Left renal cortex interstitium (tissue), 4 donors: ENCODE data around the gene DSC3. TPM values are rescaled to one million over a fixed set of nuclear protein-coding genes. Genes with fewer than 3 reads are reported as not detected.
"Not testable (repeated sequence)": the region's sequence is repeated elsewhere in the genome, so short reads cannot be mapped to it uniquely, and the experiment has no call there.

Experiments used
- DNase-seq, 4 donors: peaks; one replicate each; pipeline ENCODE4 v3.0.0-alpha.2; 2013; ENCODE audit warnings: low read depth in 4 of 4, low spot score in 2 of 4, missing footprints in 1 of 4
- polyA plus RNA-seq, 4 donors: library from polyadenylated mRNA; unstranded; fragments of 120-200 nt; gene quantifications; one replicate each; pipeline ENCODE4 v1.2.1, GENCODE V29; 2013; ENCODE audit not compliant: insufficient read length in 4 of 4

DSC3 gene
- polyA plus RNA-seq, 4 donors = 1.4 to 3.6 (median 2.5) TPM

- peak in 1 of 4 donors; percentile 37 for DNase-seq
Observed at GRCh38 chr18:31042084-31042405, 497 bp downstream of the DSC3 start.

- peak in 3 of 4 donors; percentile 39 to 55 (median 45) for DNase-seq
Observed at GRCh38 chr18:31041271-31042083, 1.1 kb downstream of the DSC3 start.

- DNase-seq = peak in 1 of 4 donors; percentile 11
Observed at GRCh38 chr18:31040686-31041270, 1.8 kb downstream of the DSC3 start.

GRCh38 chr18:31039426-31039825 lies 3.1 kb downstream of the DSC3 start:
- no peak for DNase-seq

DNA sequence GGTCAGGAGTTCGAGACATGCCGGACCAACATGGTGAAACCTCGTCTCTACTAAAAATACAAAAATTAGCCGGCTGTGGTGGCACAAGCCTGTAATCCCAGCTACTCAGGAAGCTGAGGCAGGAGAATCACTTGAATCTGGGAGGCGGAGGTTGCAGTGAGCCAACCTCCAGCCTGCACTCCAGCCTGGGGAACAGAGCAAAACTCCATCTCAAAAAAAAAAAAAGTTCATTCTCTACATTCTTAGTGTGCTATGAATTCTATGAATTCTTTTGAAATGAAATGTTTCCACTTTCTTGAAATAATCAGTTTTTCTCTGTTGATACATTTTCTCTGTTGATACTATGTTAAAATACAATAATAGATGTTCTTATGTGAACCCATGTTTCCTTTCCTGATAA lies 4.9 kb downstream of the DSC3 start:
- DNase-seq = not testable (repeated sequence)

- DNase-seq = no peak
Observed at GRCh38 chr18:31034541-31034940, 8.0 kb downstream of the DSC3 start.

- no peak for DNase-seq
Observed at GRCh38 chr18:31030574-31031278, 11.8 kb downstream of the DSC3 start.

DNA sequence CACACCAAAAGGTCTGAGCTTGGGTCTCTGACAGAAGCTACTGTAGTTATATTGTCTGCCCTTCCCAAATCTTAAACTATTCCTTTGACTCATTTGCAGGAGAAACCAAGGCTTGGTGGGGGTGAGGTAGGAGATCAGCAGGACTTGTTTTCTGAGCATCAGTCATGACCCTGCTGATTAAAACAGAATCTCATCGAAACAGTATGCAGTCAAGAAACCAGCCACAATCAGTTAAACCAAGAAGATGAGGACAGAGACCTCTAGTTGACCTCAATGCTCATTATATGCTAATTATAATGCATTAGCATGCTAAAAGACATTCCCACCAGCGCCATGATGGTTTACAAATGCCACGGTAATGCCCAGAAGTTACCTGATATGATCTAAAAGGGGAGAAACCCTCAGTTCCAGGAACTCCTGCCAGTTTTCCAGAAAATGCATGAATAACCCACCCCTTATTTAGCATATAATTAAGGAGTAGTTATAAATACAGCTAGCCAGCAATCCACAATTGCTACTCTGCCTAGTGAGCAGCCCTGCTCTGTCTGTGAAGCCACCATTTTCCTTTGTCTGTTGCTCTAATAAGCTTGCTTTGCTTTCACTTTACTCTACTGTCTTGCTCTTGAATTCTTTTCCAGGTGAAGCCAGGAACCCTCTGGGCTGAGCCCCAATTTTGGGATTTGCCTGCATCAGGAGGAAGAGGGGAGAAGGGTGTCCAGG lies 26.7 kb downstream of the DSC3 start:
- DNase-seq = no peak

DNA sequence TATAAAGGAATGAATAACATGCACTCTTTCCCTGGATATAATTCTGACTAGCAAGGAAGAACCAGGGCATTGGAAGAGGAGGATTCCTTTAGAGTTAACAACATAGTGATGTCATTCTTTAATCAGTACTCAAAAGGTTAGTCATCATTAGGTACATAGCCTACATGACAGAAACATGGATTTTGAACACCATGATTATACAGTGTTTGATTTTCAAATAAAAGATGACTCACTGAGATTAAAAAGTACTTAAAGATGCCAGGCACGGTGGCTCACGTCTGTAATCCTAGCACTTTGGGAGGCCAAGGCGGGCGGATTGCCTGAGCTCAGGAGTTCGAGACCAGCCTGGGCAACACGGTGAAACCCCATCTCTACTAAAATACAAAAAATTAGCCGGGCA lies 31.1 kb downstream of the DSC3 start:
- not testable (repeated sequence) for DNase-seq

- no peak for DNase-seq
Observed at GRCh38 chr18:31010601-31011000, 31.9 kb downstream of the DSC3 start.

- DNase-seq = no peak
Observed at GRCh38 chr18:30999887-31000628, 42.5 kb downstream of the DSC3 start.

DNA sequence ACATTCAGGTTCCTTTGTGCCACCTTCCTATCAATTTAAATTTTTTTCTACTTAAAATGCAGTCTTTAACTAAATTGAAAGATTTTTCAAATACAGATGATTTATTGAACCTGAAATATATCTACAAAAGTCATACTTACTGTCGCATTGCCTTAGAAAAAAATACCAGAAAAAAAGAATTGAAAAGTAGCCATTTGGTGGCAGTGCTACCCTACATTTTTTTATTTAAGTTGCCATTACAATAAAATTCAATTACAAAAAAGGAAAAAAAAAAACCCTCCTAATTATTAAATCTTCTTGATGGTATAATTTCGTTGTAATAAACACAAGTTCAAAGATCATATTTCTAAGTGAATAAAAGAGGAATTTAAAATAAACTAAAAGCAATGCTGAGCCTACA lies 43.4 kb downstream of the DSC3 start:
- no peak for DNase-seq

- DNase-seq = no peak
Observed at GRCh38 chr18:30997223-30997622, 45.3 kb downstream of the DSC3 start.

- DNase-seq = no peak
Observed at GRCh38 chr18:30992231-30992630, 50.3 kb downstream of the DSC3 start.

- no peak for DNase-seq
Observed at GRCh38 chr18:30991397-30991796, 51.1 kb downstream of the DSC3 start.

DNA sequence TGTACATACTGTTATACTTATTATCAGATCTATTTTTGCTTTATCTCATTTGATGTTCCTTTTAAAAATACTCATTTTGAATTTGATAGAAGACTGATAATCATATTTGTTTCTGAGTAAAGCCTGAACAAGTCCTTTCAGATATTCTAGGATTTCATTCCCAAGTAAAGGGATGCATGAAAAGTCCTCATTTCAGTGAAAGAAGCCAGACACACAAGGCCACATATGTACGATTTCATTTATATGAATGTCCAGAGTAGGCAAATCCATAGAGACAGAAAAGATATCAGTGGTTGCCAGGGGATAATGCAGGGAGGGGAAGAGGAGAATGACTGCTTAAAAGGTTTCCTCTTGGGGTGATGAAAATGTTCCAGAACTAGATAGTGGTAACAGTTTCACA lies 53.4 kb downstream of the DSC3 start:
- no peak for DNase-seq

DNA sequence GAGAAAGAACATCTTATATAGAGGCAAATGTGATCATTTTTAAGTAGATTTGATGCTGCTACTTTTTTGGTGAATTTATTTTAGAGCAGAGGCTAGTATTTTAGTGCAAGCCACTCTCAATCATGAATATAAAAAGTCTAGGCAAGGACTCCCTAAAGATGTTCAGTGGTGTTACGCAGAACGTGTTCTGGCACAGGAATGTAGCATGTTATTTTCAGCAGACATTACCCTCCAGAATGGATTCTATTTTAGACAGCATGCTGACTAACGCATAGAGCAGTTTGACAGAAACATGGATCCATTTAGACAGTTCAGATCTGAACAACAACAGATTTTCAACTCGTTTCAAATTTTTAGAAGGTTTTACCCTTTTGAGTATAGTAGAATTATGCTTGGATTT lies 54.1 kb downstream of the DSC3 start:
- DNase-seq = no peak

DNA sequence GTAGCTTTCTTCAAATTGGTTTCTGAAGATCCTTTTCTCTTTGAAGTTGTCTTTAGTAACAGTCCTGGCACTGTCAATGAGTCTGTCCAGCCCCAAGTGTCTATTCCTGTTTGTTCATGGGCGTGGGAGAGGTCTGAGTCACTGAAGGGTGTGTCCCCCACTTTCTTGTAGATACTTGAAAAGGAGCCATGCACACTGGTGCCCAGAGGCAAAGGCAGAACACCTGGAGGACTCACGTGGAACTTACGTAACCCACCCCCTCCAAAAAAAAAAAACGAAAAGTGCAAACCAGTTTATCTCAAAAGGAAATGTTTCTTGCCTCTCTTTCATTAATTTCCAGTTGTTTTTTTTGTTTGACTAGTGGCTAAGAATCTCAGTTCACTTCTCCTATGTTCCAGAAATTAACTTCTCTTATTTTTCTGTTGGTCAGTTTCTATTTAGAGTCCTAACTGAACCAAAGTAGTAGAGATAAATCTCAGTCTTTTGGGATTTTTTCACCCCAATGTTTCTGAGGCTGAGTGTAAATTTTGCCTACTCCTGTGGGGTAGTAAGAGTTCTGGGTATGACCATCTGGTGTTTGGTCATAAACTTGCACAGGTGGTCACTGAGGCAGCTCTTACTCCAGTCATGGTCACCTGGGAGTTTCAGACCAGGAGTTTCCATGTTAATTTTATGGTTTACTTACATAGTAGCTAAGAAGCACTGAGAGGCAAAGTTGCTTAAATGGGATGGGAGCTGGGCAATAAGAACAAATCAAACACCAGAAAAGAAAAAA lies 54.9 kb downstream of the DSC3 start:
- DNase-seq = no peak

DNA sequence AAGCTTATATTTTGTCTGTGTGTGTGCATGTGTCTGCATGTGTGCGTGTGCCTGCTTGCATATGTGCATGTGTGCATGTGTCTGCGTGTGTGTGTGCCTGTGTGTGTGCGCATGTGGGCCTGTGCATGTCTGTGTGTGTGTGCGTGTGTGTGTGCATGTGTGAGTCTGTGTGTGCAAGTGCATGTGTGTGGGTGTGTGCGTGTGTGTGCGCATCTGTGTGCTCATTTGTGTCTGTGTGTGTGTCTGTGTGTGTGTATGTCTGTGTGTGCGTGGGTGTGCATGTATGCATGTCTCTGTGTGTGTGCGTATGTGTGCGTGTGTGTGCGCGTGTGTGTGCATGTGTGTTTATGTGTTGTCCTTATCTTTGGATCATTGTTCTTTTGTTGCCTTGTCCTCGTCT lies 56.8 kb downstream of the DSC3 start:
- no peak for DNase-seq
